Activated CD4-positive, alpha-beta T cell treated with anti-CD3 and anti-CD28 coated beads, Interleukin-2, amount 50 U/mL, for 48 hours (primary cell): Measurements from ENCODE around the gene SLX9.
"Not testable (repeated sequence)": the region's sequence is repeated elsewhere in the genome, so short reads cannot be mapped to it uniquely, and the experiment has no call there.

Source experiments
- DNase-seq, 2 experiments: peaks; one replicate each; pipeline ENCODE4 v3.0.0-alpha.2; 2020

Gene SLX9

DNA sequence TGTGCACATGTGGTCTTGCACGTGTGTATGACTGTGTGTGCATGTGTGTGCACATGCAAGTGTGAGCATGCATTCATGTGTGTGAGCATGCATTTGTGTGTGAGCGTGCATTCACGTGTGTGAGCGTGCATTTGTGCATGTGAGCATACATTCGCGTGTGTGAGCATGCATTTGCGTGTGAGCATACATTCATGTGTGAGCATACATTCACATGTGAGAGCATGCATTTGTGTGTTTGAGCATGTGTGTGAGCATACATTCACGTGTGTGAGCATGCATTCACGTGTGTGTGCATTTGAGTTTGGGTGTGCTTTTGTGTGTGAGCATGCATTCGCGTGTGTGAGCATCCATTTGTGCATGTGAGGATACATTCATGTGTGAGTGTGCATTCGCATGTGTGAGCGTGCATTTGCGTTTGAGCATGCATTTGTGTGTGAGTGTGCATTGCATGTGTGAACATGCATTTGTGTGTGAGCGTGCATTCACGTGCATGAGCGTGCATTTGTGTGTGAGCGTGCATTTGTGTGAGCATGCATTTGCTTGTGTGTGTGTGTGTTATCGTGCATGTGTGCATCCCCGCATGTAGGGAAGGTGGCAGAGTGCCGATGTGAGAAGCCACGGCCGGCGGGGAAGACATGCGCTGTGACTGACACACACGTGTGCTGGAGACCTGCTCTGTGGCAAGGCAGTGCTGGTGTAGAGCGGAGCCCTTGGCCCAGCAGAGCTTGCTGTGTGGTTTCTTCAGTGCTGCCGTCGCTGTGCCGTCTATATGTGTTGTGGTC is 37.4 kb upstream of the SLX9 start:
- no peak for DNase-seq

- no peak for DNase-seq
These were observed 36.7 kb upstream of the SLX9 start for GRCh38 chr21:44903050-44903685.

DNA sequence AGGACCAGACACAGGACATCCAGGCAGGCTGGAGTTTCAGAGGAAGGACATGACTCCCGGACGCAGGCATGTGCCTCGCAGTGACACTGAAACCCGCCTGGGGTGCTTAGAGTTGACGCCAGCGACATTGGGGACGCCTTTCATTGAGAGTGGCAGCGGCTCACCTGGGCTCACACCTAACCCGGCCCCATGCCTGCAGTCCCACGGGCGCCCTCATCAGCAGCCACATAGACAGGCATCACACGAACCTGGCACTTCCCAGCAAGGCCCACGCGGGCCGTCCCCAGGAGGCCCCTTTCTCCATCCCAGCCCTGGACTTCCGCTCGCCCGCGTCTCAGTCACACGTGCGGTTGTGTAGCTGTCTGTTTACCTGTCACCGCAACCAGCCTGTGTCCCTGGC is 36.1 kb upstream of the SLX9 start:
- no peak for DNase-seq

GRCh38 chr21:44904141-44904923 is 35.5 kb upstream of the SLX9 start:
- no peak for DNase-seq

- DNase-seq = no peak
These were observed 34.7 kb upstream of the SLX9 start for GRCh38 chr21:44905016-44905727.

- DNase-seq = no peak
These were observed 34.1 kb upstream of the SLX9 start for GRCh38 chr21:44905728-44906090.

DNA sequence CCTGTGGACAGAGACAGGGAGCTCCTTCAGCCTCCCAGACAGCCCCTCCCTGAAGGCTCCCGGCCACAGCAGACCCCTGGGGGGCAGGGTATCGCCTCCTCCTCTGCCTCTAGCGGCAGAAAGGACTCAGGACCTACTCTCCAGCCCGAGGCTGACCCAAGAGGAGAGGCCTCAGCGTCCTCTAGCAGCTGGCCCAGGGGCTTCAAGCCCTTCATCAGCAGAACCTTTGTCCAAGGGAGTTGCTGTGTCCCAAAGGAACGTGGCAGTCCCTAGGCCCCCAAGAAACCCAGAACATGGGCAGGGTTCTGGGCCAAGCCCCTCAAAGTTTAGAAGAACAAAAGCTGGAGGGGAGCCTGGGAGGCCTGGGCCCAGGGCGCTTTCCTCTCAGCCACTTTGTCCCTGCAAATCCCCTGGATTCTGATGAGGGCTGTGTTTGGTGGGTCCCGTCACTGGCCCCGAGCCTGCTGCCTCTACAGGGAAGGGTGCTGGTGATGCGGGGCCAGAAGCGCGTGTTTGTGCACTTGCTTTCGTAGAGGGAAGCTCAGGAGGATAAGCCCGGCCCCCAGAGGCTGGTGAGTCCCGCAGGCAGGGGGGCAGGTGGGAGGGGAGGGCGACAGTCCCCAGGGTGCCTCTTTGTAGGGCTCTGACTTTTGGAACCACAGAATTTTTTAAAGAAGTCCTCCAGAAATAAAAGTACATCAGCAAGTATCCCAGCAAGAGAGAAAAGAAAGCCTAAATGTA is 32.4 kb upstream of the SLX9 start:
- DNase-seq = no peak

DNA sequence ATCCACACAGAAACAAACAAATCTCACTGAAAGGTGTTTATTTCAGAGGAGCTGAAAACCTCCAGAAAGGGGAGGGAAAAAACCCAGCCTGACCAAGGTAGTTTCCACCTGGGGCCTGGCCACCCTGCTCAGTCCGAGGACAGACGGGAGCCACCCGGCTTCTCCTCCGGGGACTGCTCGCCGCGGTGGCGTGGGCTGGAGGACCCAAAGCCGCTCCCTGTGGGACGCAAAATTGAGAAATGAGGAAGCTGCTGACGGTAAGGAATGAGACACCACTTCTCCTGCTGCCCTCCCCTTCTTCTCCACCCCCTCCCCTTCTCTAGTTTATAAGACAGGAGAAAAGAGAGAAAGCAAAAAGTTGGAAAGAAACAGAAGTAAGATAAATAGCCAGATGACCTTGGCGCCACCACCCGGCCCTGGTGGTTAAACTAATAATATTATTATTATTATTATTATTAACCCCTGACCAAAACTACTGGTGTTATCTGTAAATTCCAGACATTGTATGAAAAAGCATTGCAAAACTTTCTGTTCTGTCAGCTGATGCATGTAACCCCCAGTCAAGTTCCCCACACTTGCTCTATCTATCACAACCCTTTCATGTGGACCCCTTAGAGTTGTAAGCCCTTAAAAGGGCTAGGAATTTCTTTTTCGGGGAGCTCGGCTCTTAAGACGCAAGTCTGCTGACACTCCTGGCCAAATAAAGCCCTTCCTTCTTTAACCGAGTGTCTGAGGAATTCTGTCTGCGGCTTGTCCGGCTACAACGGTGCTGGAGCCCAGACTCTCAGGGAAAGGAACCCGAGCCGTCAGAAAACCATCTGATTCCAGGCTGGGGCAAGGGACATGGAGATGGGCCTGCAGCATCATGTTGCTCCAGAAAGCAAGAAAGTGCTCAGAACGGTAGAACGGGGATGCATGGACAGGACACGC is 31.6 kb upstream of the SLX9 start:
- no peak for DNase-seq

DNA sequence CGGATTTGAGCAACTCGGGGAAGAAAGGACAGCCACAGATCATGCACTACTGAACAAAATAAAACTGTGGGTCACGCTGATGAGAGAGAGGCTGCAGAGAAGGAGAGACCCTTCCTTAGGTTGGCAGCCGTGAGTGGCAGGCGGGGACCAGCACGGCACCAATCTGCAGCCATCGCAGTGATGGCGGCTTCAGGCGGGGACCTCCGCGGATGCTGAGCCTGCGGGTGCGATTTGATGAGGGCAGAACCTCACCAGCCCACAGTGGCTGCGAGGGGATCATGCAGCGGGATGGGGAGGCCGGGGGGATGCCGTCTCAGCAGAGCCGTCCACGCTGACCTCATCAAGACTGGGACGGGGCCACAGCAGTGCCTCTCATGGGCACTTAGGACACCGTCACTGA is 30.9 kb upstream of the SLX9 start:
- no peak for DNase-seq

- DNase-seq = no peak
These were observed 30.1 kb upstream of the SLX9 start for GRCh38 chr21:44909719-44910118.

- DNase-seq = no peak
These were observed 29.4 kb upstream of the SLX9 start for GRCh38 chr21:44910229-44911067.

DNA sequence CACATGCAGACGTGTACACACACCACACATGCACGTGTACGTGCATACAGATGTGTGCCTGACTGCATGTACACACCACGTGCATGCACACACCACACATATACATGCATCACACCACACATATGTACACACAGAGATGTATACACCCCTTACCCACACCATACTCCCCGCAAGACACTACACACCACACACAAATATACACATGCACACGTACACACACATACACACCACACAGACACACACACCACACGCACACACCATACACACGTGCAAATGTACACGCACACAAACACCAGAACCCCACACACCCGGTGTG is 28.8 kb upstream of the SLX9 start:
- no peak for DNase-seq

DNA sequence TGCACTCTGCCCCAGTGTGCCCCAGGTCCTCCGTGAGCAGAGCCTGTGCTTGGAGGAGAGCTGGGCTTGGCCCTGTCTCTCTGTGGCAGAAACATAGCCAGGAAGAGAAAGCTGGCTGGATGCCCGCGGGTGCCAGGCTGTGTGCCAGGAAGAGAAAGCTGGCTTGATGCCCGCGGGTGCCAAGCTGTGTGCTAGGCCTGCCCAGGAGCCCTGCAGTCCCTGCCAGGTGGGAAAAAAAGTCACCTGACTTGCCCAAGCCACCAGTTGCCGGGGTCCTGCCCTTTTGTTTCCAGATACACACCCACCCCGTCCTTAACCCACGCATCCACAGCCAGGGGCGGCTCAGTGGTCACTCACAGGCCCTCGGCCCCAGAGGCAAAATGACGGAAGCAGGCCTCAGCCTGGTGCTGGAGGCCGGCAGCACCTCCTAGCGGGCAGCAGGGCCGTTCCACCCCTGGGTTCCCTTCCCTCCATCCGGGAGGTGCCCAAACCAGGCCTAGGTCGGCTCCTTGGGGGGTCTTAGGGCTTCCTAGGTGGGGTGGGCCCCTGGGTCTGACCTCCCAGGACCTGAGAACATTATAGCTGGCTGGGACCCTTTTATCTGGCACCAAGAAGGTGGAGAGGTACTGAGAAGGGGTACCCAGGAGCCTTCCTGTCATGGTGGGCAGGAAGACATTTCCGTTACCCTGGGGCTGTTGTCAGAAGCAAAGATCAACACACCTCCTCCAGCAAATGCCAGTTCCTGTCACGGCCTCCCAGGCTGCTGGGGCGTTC is 28.3 kb upstream of the SLX9 start:
- DNase-seq = peak; percentile 64 to 72

GRCh38 chr21:44912158-44912473 is 27.7 kb upstream of the SLX9 start:
- DNase-seq = no peak

GRCh38 chr21:44912506-44913412 is 27.1 kb upstream of the SLX9 start:
- DNase-seq = not testable (repeated sequence)

DNA sequence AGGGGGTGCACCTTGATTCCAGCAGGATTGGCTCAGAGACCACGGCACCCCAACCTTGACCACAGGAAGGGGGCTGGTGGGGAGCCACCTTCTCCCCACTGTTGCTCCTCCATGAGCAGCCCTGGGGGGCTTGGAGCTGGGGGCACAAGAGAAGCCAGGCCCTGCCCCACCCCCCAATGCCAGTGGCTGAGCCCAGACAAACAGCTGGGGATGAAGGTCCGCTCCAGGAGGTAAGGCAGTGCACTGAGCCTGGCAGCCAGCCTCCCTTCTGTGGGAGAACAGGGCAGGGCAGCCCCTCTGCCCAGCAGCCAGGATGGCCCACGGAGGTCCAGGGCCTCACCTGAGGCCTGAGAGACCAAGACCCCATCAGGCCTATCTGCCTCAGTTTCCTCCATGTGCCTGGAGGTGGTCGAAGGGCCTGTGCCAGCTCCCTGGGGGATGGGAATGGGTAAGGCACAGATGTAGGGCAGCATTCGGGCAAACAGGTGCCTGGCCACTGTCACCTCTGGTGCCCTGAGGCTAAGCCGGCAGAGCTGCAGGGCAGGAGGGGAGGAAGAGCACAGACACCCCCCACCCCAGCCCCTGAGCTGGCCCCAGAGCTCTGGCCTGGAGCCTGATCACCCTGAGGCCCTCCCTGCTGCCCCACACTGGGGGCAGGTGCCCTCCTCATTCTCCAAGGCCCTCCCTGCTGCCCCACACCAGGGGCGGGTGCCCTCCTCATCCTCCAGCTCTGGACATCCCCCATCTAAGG is 26.2 kb upstream of the SLX9 start:
- no peak for DNase-seq

GRCh38 chr21:44914176-44914874 is 25.5 kb upstream of the SLX9 start:
- peak; percentile 63 to 70 for DNase-seq
